Sigmoid colon (tissue), 4 donors: ENCODE results near the gene MTF2.

ENCODE experiments used
- CTCF ChIP-seq, 4 experiments: fragments of 450-650 bp in 3 of 4; fragments of 200-600 bp in 1 of 4; IDR thresholded peaks; one replicate each; pipeline ENCODE4 v1.5.1; 2016 to 2019; ENCODE audit warnings: antibody characterized with exemption in 4 of 4, mild to moderate bottlenecking in 3 of 4, moderate library complexity in 2 of 4
- EP300 ChIP-seq, 4 donors: sonication (generic); formaldehyde crosslinking; IDR thresholded peaks; one replicate each; pipeline ENCODE4 v1.6.1; 2017; ENCODE audit warnings: antibody characterized with exemption in 4 of 4
- POLR2AphosphoS5 ChIP-seq, 4 donors: sonication (generic); formaldehyde crosslinking; IDR thresholded peaks; one replicate each; pipeline ENCODE4 v1.6.1; 2017; ENCODE audit warnings: antibody characterized with exemption in 4 of 4

- TF ChIP-seq EP300 (IDR thresholded peaks at IDR 0.05) (no peak), CTCF (IDR thresholded peaks at IDR 0.05) (no peak), POLR2AphosphoS5 (IDR thresholded peaks at IDR 0.05) (no peak)
These were observed 58.7 kb downstream of the MTF2 start for GRCh38 chr1:93137604-93138292.
